HUES6 (cell line): Measurements from ENCODE around the gene KIAA0040.

Experiments used
- H3K27ac ChIP-seq: 2 replicates; pipeline ENCODE4 v1.7.0; 2013; ENCODE audit warnings: low read depth, mild to moderate bottlenecking, low read length, inconsistent platforms
- H3K27me3 ChIP-seq: 2 replicates; pipeline ENCODE4 v1.6.1; 2013; ENCODE audit warnings: low read length; ENCODE audit not compliant: control insufficient read depth, insufficient read depth
- H3K36me3 ChIP-seq: 2 replicates; pipeline ENCODE4 v1.6.1; 2013; ENCODE audit warnings: low read length; ENCODE audit not compliant: control insufficient read depth, insufficient read depth
- H3K4me1 ChIP-seq: 2 replicates; pipeline ENCODE4 v1.6.1; 2013; ENCODE audit warnings: low read length; ENCODE audit not compliant: control insufficient read depth, insufficient read depth
- H3K4me3 ChIP-seq: 2 replicates; pipeline ENCODE4 v1.5.1; 2013; ENCODE audit warnings: low read depth, low read length
- H3K9ac ChIP-seq: one replicate; pipeline ENCODE4 v1.6.1; 2013; ENCODE audit warnings: mild to moderate bottlenecking, low read length
- H3K9me3 ChIP-seq: 2 replicates; pipeline ENCODE4 v1.6.1; 2013; ENCODE audit warnings: low read depth, low read length; ENCODE audit not compliant: control insufficient read depth, insufficient read depth

Gene KIAA0040

GRCh38 chr1:175192630-175193526 is at the start of gene KIAA0040:
Gene KIAA0040, minus strand, starts transcription at chr1:175192776. Its CDS starts 31,763 bp downstream, at chr1:175161013.
- no peak within 1 kb of the TSS for H3K27ac ChIP-seq
- peaks cover 6% of the 10 kb centered on the region for H3K4me1 ChIP-seq
- no peaks in the 10 kb centered on the region for H3K9me3 ChIP-seq
- peak within 1 kb of the TSS; percentile 56 for H3K9ac ChIP-seq
- H3K36me3 ChIP-seq, result no peaks in the 10 kb centered on the region
- H3K4me3 ChIP-seq, result peak within 1 kb of the TSS; percentile 89
- H3K27me3 ChIP-seq, result peaks cover 49% of the 10 kb centered on the region

- Histone ChIP-seq H3K4me1 (0 out of 2 replicates have a peak, but pooled peaks cover 4% of the 10 kb centered on the region), H3K9me3 (no peaks in the 10 kb centered on the region), H3K9ac (no peak overlapping the region), H3K36me3 (no peaks in the 10 kb centered on the region), H3K27me3 (no peaks in the 10 kb centered on the region), H3K4me3 (no peak overlapping the region), H3K27ac (no peak overlapping the region)
Observed at GRCh38 chr1:175237389-175237788, 44.8 kb upstream of the KIAA0040 start.

GRCh38 chr1:175234639-175235038 is 42.1 kb upstream of the KIAA0040 start:
- Histone ChIP-seq H3K27me3 (no peaks in the 10 kb centered on the region), H3K27ac (no peak overlapping the region), H3K9ac (no peak overlapping the region), H3K4me1 (0 out of 2 replicates have a peak, but pooled peaks cover 4% of the 10 kb centered on the region), H3K4me3 (no peak overlapping the region), H3K36me3 (no peaks in the 10 kb centered on the region), H3K9me3 (no peaks in the 10 kb centered on the region)

GRCh38 chr1:175232335-175232734 is 39.8 kb upstream of the KIAA0040 start:
- no peaks in the 10 kb centered on the region for H3K27me3 ChIP-seq
- H3K36me3 ChIP-seq, result no peaks in the 10 kb centered on the region
- no peak overlapping the region for H3K4me3 ChIP-seq
- H3K4me1 ChIP-seq, result 0 out of 2 replicates have a peak, but pooled peaks cover 4% of the 10 kb centered on the region
- no peak overlapping the region for H3K9ac ChIP-seq
- no peak overlapping the region for H3K27ac ChIP-seq
- H3K9me3 ChIP-seq, result no peaks in the 10 kb centered on the region

GRCh38 chr1:175225805-175226129 is 33.2 kb upstream of the KIAA0040 start:
- H3K9me3 ChIP-seq, result no peaks in the 10 kb centered on the region
- no peak overlapping the region for H3K4me3 ChIP-seq
- no peak overlapping the region for H3K27ac ChIP-seq
- no peaks in the 10 kb centered on the region for H3K27me3 ChIP-seq
- H3K36me3 ChIP-seq, result no peaks in the 10 kb centered on the region
- H3K9ac ChIP-seq, result no peak overlapping the region
- peaks cover 19% of the 10 kb centered on the region for H3K4me1 ChIP-seq

GRCh38 chr1:175222296-175222938 is 29.8 kb upstream of the KIAA0040 start:
- Histone ChIP-seq H3K27ac (no peak overlapping the region), H3K4me3 (no peak overlapping the region), H3K9ac (no peak overlapping the region), H3K36me3 (no peaks in the 10 kb centered on the region), H3K4me1 (peaks cover 21% of the 10 kb centered on the region), H3K27me3 (no peaks in the 10 kb centered on the region), H3K9me3 (no peaks in the 10 kb centered on the region)

- Histone ChIP-seq H3K4me1 (peaks cover 21% of the 10 kb centered on the region), H3K4me3 (no peak overlapping the region), H3K27ac (no peak overlapping the region), H3K9me3 (no peaks in the 10 kb centered on the region), H3K36me3 (no peaks in the 10 kb centered on the region), H3K9ac (no peak overlapping the region), H3K27me3 (no peaks in the 10 kb centered on the region)
Observed at GRCh38 chr1:175221557-175222175, 29.1 kb upstream of the KIAA0040 start.

- no peaks in the 10 kb centered on the region for H3K9me3 ChIP-seq
- no peaks in the 10 kb centered on the region for H3K27me3 ChIP-seq
- peaks cover 17% of the 10 kb centered on the region for H3K4me1 ChIP-seq
- no peak overlapping the region for H3K27ac ChIP-seq
- H3K4me3 ChIP-seq, result no peak overlapping the region
- H3K36me3 ChIP-seq, result no peaks in the 10 kb centered on the region
- H3K9ac ChIP-seq, result no peak overlapping the region
Observed at GRCh38 chr1:175220853-175221556, 28.4 kb upstream of the KIAA0040 start.

GRCh38 chr1:175219774-175220173 is 27.2 kb upstream of the KIAA0040 start:
- Histone ChIP-seq H3K9me3 (no peaks in the 10 kb centered on the region), H3K4me3 (no peak overlapping the region), H3K4me1 (peaks cover 17% of the 10 kb centered on the region), H3K36me3 (no peaks in the 10 kb centered on the region), H3K9ac (no peak overlapping the region), H3K27ac (no peak overlapping the region), H3K27me3 (no peaks in the 10 kb centered on the region)

- Histone ChIP-seq H3K9me3 (no peaks in the 10 kb centered on the region), H3K4me1 (peaks cover 17% of the 10 kb centered on the region), H3K4me3 (no peak overlapping the region), H3K27me3 (no peaks in the 10 kb centered on the region), H3K9ac (no peak overlapping the region), H3K36me3 (no peaks in the 10 kb centered on the region), H3K27ac (no peak overlapping the region)
Observed at GRCh38 chr1:175218786-175219434, 26.3 kb upstream of the KIAA0040 start.
